GM12875 (cell line): Measurements from ENCODE around the gene TIE1.

Experiments
- H3K4me3 ChIP-seq: one replicate; pipeline ENCODE4 v1.5.1; 2011; ENCODE audit warnings: low read depth, low read length, control low read depth
- CTCF ChIP-seq: IDR thresholded peaks from 2 replicates; pipeline ENCODE4 v1.5.1; 2011; ENCODE audit warnings: low read depth, mild to moderate bottlenecking, control low read depth, inconsistent platforms, low read length, moderate library complexity, borderline replicate concordance; ENCODE audit not compliant: insufficient read depth

TIE1 gene

GRCh38 chr1:43354936-43355335 lies 54.2 kb downstream of the TIE1 start:
- no peak for TF ChIP-seq CTCF
- no peak overlapping the region for H3K4me3 ChIP-seq

GRCh38 chr1:43357251-43357650 lies 56.5 kb downstream of the TIE1 start:
- H3K4me3 ChIP-seq: no peak overlapping the region
- no peak for TF ChIP-seq CTCF

GRCh38 chr1:43358121-43358745 lies 57.5 kb downstream of the TIE1 start:
- peak; percentile 61 for TF ChIP-seq CTCF
- H3K4me3 ChIP-seq: peak overlapping the region; percentile 67

- no peak for TF ChIP-seq CTCF
- H3K4me3 ChIP-seq: peak within 1 kb of the TSS; percentile 69
Observed at GRCh38 chr1:43358746-43359693, 58.2 kb downstream of the TIE1 start, which contains the start of gene CDC20. TSS of gene CDC20 (plus strand) at chr1:43358981. CDS start at chr1:43359216, 235 bp downstream.

GRCh38 chr1:43359696-43360095 lies 58.9 kb downstream of the TIE1 start:
- no peak for TF ChIP-seq CTCF
- H3K4me3 ChIP-seq: peak overlapping the region; percentile 69

GRCh38 chr1:43360616-43361015 lies 59.8 kb downstream of the TIE1 start:
- no peak for TF ChIP-seq CTCF
- peak overlapping the region; percentile 69 for H3K4me3 ChIP-seq
